ENCODE measurements around the gene SELPLG.
"Not testable (repeated sequence)": the region's sequence is repeated elsewhere in the genome, so short reads cannot be mapped to it uniquely, and the experiment has no call there.

The SELPLG gene

DNA sequence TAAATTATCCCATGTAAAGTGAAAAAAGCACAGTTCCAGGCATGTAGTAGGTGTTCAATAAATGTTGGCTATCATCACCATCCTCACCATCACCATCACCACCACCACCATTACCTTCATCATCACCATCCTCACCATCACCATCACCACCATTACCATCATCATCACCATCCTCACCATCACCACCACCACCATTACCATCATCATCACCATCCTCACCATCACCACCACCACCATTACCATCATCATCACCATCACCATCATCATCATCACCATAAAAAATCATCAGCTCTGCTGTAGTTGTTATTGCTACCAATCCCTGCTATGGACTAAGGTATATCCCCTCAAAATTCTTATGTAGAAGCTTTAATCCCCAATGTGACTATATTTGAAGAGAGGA lies 56.2 kb downstream of the SELPLG start:
- no peak overlapping the region for H3K4me3 ChIP-seq (ENCODE audit: control insufficient read depth in 1 of 7, extremely low read depth in 1 of 7, insufficient read depth in 4 of 7, low read depth in 2 of 7, low read length in 6 of 7)
- H3K4me1 ChIP-seq (ENCODE audit: control extremely low read depth in 1 of 4, control insufficient read depth in 4 of 4, insufficient read depth in 4 of 4, low read length in 3 of 4) = no peaks in the 10 kb centered on the region
- no peak for DNase-seq
- no peaks in the 10 kb centered on the region for H3K9me3 ChIP-seq (ENCODE audit: control extremely low read depth in 1 of 5, control insufficient read depth in 4 of 5, insufficient read depth in 2 of 5, low read depth in 1 of 5, low read length in 4 of 5)
- ChIA-PET CTCF (interaction anchor here (0.7 to 20.3 kb wide), 6 partner anchors 11 to 45 kb away, joined by 3 to 591 read pairs (median 4); partner anchors contain the start of genes ISCU and SELPLG), POLR2A (no interaction called here)
- H3K27ac ChIP-seq (ENCODE audit: insufficient read depth in 1 of 2, low read depth in 1 of 2, low read length in 2 of 2, poor library complexity in 1 of 2, severe bottlenecking in 2 of 2) = no peak overlapping the region
- H3K36me3 ChIP-seq (ENCODE audit: control insufficient read depth in 4 of 4, insufficient read depth in 4 of 4, low read length in 3 of 4) = no peaks in the 10 kb centered on the region
- no peaks in the 10 kb centered on the region for H3K27me3 ChIP-seq (replicated peaks in 2 of 5; ENCODE audit: control insufficient read depth in 4 of 5, insufficient read depth in 5 of 5, low read length in 4 of 5)

DNA sequence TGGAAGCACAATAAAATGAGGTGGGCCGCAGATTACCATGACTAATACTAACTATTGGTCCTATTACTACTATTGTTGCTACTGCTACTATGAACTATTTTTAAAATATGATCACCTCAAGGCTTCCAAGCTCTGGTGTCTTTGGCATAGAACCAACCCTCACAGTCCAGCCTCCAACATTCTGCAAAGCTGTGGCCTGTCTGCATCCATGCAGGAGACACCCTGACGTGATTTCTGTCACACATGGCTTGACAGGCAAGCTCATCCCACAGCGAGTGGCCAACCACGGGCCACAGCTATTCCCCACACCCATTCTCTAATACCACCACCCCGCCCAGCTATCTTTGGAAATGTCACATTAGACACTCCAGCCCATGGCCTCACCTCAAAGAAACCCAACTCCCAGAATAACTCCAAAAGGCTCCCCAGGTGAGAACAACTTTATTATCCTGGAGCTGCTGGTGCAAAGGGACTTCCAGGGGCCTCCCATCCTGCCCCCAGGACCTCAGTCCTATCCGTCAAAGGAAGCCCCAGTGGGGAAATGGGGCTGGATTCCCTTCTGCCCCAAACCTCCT lies 56.9 kb downstream of the SELPLG start:
- POLR2A ChIA-PET = no interaction called here
- 0% methylated on average over 1 of the region's 6 CpGs for WGBS (ENCODE audit: insufficient coverage)

DNA sequence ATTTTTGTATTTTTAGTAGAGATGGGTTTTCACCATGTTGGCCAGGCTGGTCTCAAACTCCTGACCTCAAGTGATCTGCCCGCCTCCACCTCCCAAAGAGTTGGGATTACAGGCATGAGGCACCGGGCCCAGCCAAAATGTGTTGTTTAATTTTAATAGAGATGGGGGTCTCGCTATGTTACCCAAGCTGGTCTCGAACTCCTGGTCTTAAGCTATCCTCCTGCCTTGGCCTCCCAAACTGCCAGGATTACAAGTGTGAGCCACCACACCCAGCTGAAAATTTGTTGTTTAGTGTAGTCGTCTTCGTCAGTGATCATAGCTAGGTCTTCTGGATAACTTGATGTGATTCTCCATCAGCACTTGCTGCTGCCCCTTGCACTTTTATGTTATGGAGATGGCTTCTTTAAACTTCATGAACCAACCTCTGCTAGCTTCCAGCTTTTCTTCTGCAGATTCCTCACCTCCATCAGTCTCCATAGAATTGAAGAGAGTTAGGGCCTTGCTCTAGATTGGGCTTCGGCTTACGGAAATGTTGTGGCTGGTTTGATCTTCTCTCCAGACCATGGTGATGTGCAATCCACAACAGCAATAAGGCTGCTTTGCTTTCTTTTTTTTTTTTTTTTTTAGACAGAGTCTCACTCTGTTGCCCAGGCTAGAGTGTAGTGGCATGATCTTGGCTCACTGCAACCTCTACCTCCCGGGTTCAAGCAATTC lies 58.3 kb downstream of the SELPLG start:
- Histone ChIP-seq H3K9me3 (ENCODE audit: control extremely low read depth in 1 of 5, control insufficient read depth in 4 of 5, insufficient read depth in 2 of 5, low read depth in 1 of 5, low read length in 4 of 5) (no peaks in the 10 kb centered on the region), H3K27me3 (replicated peaks in 2 of 5; ENCODE audit: control insufficient read depth in 4 of 5, insufficient read depth in 5 of 5, low read length in 4 of 5) (no peaks in the 10 kb centered on the region), H3K4me1 (ENCODE audit: control extremely low read depth in 1 of 4, control insufficient read depth in 4 of 4, insufficient read depth in 4 of 4, low read length in 3 of 4) (no peaks in the 10 kb centered on the region), H3K27ac (ENCODE audit: insufficient read depth in 1 of 2, low read depth in 1 of 2, low read length in 2 of 2, poor library complexity in 1 of 2, severe bottlenecking in 2 of 2) (no peak overlapping the region), H3K4me3 (ENCODE audit: control insufficient read depth in 1 of 7, extremely low read depth in 1 of 7, insufficient read depth in 4 of 7, low read depth in 2 of 7, low read length in 6 of 7) (no peak overlapping the region), H3K36me3 (ENCODE audit: control insufficient read depth in 4 of 4, insufficient read depth in 4 of 4, low read length in 3 of 4) (no peaks in the 10 kb centered on the region)
- DNase-seq = no peak
- 98% methylated on average over 7 of the region's 9 CpGs for WGBS (ENCODE audit: insufficient coverage)
- POLR2A ChIA-PET = no interaction called here
- CTCF ChIA-PET = interaction anchor here (2.0 to 20.3 kb wide), 3 partner anchors 8 to 47 kb away, joined by 6 to 591 read pairs (median 17); partner anchors contain the start of gene SELPLG

More for the DNA sequence above, 56.9 kb downstream of the SELPLG start:
- no peak overlapping the region for H3K27ac ChIP-seq (ENCODE audit: insufficient read depth in 1 of 2, low read depth in 1 of 2, low read length in 2 of 2, poor library complexity in 1 of 2, severe bottlenecking in 2 of 2)
- DNase-seq = no peak
- no peaks in the 10 kb centered on the region for H3K36me3 ChIP-seq (ENCODE audit: control insufficient read depth in 4 of 4, insufficient read depth in 4 of 4, low read length in 3 of 4)
- no peaks in the 10 kb centered on the region for H3K27me3 ChIP-seq (replicated peaks in 2 of 5; ENCODE audit: control insufficient read depth in 4 of 5, insufficient read depth in 5 of 5, low read length in 4 of 5)
- no peaks in the 10 kb centered on the region for H3K4me1 ChIP-seq (ENCODE audit: control extremely low read depth in 1 of 4, control insufficient read depth in 4 of 4, insufficient read depth in 4 of 4, low read length in 3 of 4)
- no peak overlapping the region for H3K4me3 ChIP-seq (ENCODE audit: control insufficient read depth in 1 of 7, extremely low read depth in 1 of 7, insufficient read depth in 4 of 7, low read depth in 2 of 7, low read length in 6 of 7)
- H3K9me3 ChIP-seq (ENCODE audit: control extremely low read depth in 1 of 5, control insufficient read depth in 4 of 5, insufficient read depth in 2 of 5, low read depth in 1 of 5, low read length in 4 of 5) = no peaks in the 10 kb centered on the region
- CTCF ChIA-PET = interaction anchor here (0.7 to 20.3 kb wide), 8 partner anchors 10 to 46 kb away, joined by 3 to 591 read pairs (median 4); partner anchors contain the start of genes ISCU and SELPLG

DNA sequence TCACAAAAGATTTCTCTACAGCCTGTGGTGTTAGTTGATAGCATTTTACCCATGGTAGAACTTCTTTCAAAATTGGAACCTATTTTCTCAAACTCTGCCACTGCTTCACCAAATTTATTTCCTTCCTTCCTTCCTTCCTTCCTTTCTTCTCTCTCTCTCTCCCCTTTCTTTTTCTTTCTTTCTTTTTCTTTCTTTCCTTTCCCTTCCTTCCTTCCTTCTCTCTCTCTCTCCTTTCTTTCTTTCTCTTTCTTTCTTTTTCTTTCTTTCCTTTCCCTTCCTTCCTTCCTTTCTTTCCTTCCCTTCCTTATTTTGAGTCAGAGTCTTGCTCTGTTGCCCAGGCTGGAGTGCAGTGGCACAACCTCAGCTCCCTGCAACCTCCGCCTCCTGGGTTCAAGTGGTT lies 59.4 kb downstream of the SELPLG start:
- H3K4me1 ChIP-seq (ENCODE audit: control extremely low read depth in 1 of 4, control insufficient read depth in 4 of 4, insufficient read depth in 4 of 4, low read length in 3 of 4); H3K9me3 ChIP-seq (ENCODE audit: control extremely low read depth in 1 of 5, control insufficient read depth in 4 of 5, insufficient read depth in 2 of 5, low read depth in 1 of 5, low read length in 4 of 5); H3K27me3 ChIP-seq (replicated peaks in 2 of 5; ENCODE audit: control insufficient read depth in 4 of 5, insufficient read depth in 5 of 5, low read length in 4 of 5); H3K36me3 ChIP-seq (ENCODE audit: control insufficient read depth in 4 of 4, insufficient read depth in 4 of 4, low read length in 3 of 4); DNase-seq; POLR2A ChIA-PET; H3K27ac ChIP-seq (ENCODE audit: insufficient read depth in 1 of 2, low read depth in 1 of 2, low read length in 2 of 2, poor library complexity in 1 of 2, severe bottlenecking in 2 of 2); H3K4me3 ChIP-seq (ENCODE audit: control insufficient read depth in 1 of 7, extremely low read depth in 1 of 7, insufficient read depth in 4 of 7, low read depth in 2 of 7, low read length in 6 of 7): not testable (repeated sequence)
- WGBS (ENCODE audit: insufficient coverage) = no CpG with 5 or more reads among the region's 1 CpG
- CTCF ChIA-PET = interaction anchor here (20.3 kb wide), 1 partner anchor 48 kb away, joined by 591 read pairs; the partner anchor contains the start of gene SELPLG

DNA sequence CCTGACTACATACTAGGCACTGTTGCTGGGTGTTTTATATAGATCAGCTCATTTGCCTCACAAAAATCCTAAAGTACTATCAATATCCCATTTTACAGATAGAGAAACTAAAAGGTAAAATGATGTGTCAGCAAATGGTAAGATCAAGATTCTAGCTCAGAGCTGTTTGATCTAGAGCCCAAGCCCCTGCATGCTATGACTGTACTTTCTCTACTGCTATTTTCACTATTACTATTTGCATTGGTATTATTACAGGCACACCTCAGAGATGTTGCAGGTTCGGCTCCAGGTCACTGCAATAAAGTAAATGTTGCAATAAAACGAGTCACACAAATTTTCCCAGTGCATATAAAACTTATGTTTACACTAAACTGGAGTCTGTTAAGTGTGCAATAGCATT lies 60.4 kb downstream of the SELPLG start:
- H3K36me3 ChIP-seq (ENCODE audit: control insufficient read depth in 4 of 4, insufficient read depth in 4 of 4, low read length in 3 of 4) = peaks cover 3 to 15% (median 12%) of the 10 kb centered on the region in 4 experiments
- no peak for DNase-seq
- POLR2A ChIA-PET = no interaction called here
- CTCF ChIA-PET = interaction anchor here (0.8 to 20.3 kb wide), 2 partner anchors 9 to 49 kb away, joined by 3 to 591 read pairs; partner anchors contain the start of gene SELPLG
- H3K27me3 ChIP-seq (replicated peaks in 2 of 5; ENCODE audit: control insufficient read depth in 4 of 5, insufficient read depth in 5 of 5, low read length in 4 of 5) = no peaks in the 10 kb centered on the region
- no CpG with 5 or more reads among the region's 2 CpGs for WGBS (ENCODE audit: insufficient coverage)
- H3K4me1 ChIP-seq (ENCODE audit: control extremely low read depth in 1 of 4, control insufficient read depth in 4 of 4, insufficient read depth in 4 of 4, low read length in 3 of 4) = peaks cover 0 to 6% (median 4%) of the 10 kb centered on the region in 4 experiments
- no peak overlapping the region for H3K27ac ChIP-seq (ENCODE audit: insufficient read depth in 1 of 2, low read depth in 1 of 2, low read length in 2 of 2, poor library complexity in 1 of 2, severe bottlenecking in 2 of 2)
- H3K4me3 ChIP-seq (ENCODE audit: control insufficient read depth in 1 of 7, extremely low read depth in 1 of 7, insufficient read depth in 4 of 7, low read depth in 2 of 7, low read length in 6 of 7) = no peak overlapping the region
- H3K9me3 ChIP-seq (ENCODE audit: control extremely low read depth in 1 of 5, control insufficient read depth in 4 of 5, insufficient read depth in 2 of 5, low read depth in 1 of 5, low read length in 4 of 5) = no peaks in the 10 kb centered on the region

DNA sequence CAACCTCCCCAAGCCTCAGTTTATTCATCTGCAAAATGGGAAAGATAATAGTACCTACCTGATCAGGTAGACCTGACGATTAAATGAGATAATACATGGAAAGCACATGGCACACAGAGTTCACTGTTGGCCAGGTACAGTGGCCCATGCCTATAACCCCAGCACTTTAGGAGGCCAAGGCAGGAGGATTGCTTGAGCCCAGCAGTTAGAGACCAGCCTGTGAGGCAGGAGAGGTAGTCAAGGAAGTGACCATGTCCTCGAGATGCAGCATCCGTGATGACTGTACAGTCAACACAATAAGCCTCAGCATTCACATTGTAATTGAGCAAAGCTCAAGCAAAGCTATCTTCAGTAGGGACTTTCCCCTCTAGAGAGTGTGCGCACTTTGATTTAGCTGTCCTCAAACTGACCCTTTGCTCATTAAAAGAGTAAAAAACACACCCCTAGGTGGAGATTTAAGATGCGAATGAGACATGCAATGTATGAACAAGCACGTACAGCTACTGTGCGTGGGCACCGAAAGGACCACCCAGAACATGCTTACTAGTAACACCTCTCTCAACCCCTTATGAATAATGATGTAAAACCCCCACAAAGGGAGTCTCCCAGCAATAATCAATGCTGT lies 61.4 kb downstream of the SELPLG start:
- no peak overlapping the region for H3K27ac ChIP-seq (ENCODE audit: insufficient read depth in 1 of 2, low read depth in 1 of 2, low read length in 2 of 2, poor library complexity in 1 of 2, severe bottlenecking in 2 of 2)
- 94% methylated on average over 5 of the region's 8 CpGs for WGBS (ENCODE audit: insufficient coverage)

More for the DNA sequence above, 61.4 kb downstream of the SELPLG start:
- ChIA-PET POLR2A (no interaction called here), CTCF (interaction anchor here (0.9 to 20.3 kb wide), 4 partner anchors 50 to 232 kb away, joined by 3 to 591 read pairs (median 10); partner anchors contain the start of gene SELPLG)
- Histone ChIP-seq H3K4me1 (ENCODE audit: control extremely low read depth in 1 of 4, control insufficient read depth in 4 of 4, insufficient read depth in 4 of 4, low read length in 3 of 4) (peaks cover 0 to 15% (median 8%) of the 10 kb centered on the region in 4 experiments), H3K27me3 (replicated peaks in 2 of 5; ENCODE audit: control insufficient read depth in 4 of 5, insufficient read depth in 5 of 5, low read length in 4 of 5) (no peaks in the 10 kb centered on the region), H3K4me3 (ENCODE audit: control insufficient read depth in 1 of 7, extremely low read depth in 1 of 7, insufficient read depth in 4 of 7, low read depth in 2 of 7, low read length in 6 of 7) (no peak overlapping the region), H3K36me3 (ENCODE audit: control insufficient read depth in 4 of 4, insufficient read depth in 4 of 4, low read length in 3 of 4) (peaks cover 6 to 25% (median 22%) of the 10 kb centered on the region in 4 experiments), H3K9me3 (ENCODE audit: control extremely low read depth in 1 of 5, control insufficient read depth in 4 of 5, insufficient read depth in 2 of 5, low read depth in 1 of 5, low read length in 4 of 5) (no peaks in the 10 kb centered on the region)
- DNase-seq = no peak

Measured in common myeloid progenitor, CD34-positive (primary cell).